H1 (cell line): ENCODE measurements around the gene HSD11B1L.

ENCODE experiments used
- BACH1 ChIP-seq: IDR thresholded peaks from 2 replicates; pipeline ENCODE4 v1.6.1; 2012; ENCODE audit warnings: low read length, improper control_type of control experiment
- CBX5 ChIP-seq: fragments of 300-800, 300-1000 bp; sonication (generic); IDR thresholded peaks from 2 replicates; pipeline ENCODE4 v1.7.1; 2016; ENCODE audit warnings: antibody characterized with exemption, low read length, low read depth
- CEBPB ChIP-seq: IDR thresholded peaks from 2 replicates; pipeline ENCODE4 v1.6.1; 2012; ENCODE audit warnings: low read depth, low read length
- EP300 ChIP-seq, 2 experiments: IDR thresholded peaks; 1 replicate in 1 of 2; 2 replicates in 1 of 2; pipeline ENCODE4 v1.6.1; 2011 to 2012; ENCODE audit warnings: low read depth in 2 of 2, low read length in 2 of 2, mild to moderate bottlenecking in 2 of 2, borderline replicate concordance in 1 of 2, inconsistent platforms in 1 of 2, moderate library complexity in 1 of 2
- POLR2A ChIP-seq, 2 experiments: IDR thresholded peaks; 1 replicate in 1 of 2; 2 replicates in 1 of 2; pipeline ENCODE4 v1.6.1; 2011; ENCODE audit warnings: low read depth in 2 of 2, low read length in 2 of 2, mild to moderate bottlenecking in 2 of 2; ENCODE audit errors: control extremely low read depth in 1 of 2
- POLR2AphosphoS5 ChIP-seq: IDR thresholded peaks from 2 replicates; pipeline ENCODE4 v1.6.1; 2011; ENCODE audit warnings: low read depth, low read length
- RAD21 ChIP-seq, 2 experiments: IDR thresholded peaks in 1 of 2; conservative IDR thresholded peaks in 1 of 2; 2 replicates each; pipeline ENCODE4 v1.6.1; 2011; ENCODE audit warnings: low read depth in 2 of 2, low read length in 2 of 2, improper control_type of control experiment in 1 of 2, inconsistent platforms in 1 of 2, mild to moderate bottlenecking in 1 of 2, moderate library complexity in 1 of 2
- RFX5 ChIP-seq: IDR thresholded peaks from 2 replicates; pipeline ENCODE4 v1.6.1; 2011; ENCODE audit warnings: low read depth, low read length, improper control_type of control experiment, borderline replicate concordance
- TAF1 ChIP-seq: IDR thresholded peaks from 2 replicates; pipeline ENCODE4 v1.6.1; 2011; ENCODE audit warnings: mild to moderate bottlenecking, low read depth, low read length
- ZNF274 ChIP-seq: IDR thresholded peaks from 2 replicates; pipeline ENCODE4 v1.7.0; 2012; ENCODE audit warnings: low read length, borderline replicate concordance; ENCODE audit errors: extremely low read depth
- TF ChIP-seq, protein P1 (sequence below): IDR thresholded peaks from 2 replicates; pipeline ENCODE4 v1.6.1; 2012; ENCODE audit warnings: inconsistent platforms
- TF ChIP-seq, protein P2 (sequence below), 3 experiments: IDR thresholded peaks; 1 replicate in 2 of 3; 2 replicates in 1 of 3; pipeline versions ENCODE4 v1.5.1 to v1.6.1; 2011; ENCODE audit warnings: low read length in 3 of 3, mild to moderate bottlenecking in 3 of 3, inconsistent platforms in 2 of 3, low read depth in 1 of 3, moderate library complexity in 1 of 3; ENCODE audit not compliant: insufficient read depth in 1 of 3; ENCODE audit errors: control extremely low read depth in 1 of 3
- TF ChIP-seq, protein P3 (sequence below): fragments of 300-600 bp; sonication (generic); IDR thresholded peaks from 2 replicates; pipeline ENCODE4 v1.7.1; 2012; ENCODE audit warnings: low read length, moderate library complexity, mild to moderate bottlenecking, inconsistent platforms; ENCODE audit not compliant: insufficient replicate concordance

DNA sequence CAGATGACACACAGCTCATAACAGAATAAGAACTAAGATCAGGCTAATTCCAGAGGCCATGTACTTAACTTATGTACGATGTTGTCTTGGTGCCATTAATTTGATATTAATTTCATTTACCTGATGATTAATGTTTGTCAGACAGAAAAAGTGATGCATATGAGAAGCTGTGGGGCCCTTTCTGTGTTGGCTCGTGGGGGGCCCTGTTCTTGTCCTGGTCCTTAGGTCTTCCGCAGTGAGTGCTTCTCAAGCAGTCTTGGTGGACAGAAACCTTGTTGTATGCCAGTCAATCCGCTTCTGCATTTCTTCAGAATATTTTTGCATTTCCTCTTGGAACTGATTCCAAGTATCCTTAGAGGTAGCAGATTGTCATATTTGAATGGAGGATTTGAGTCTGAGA is 37.8 kb upstream of the HSD11B1L start:
- TF ChIP-seq POLR2AphosphoS5: no peak
- TF ChIP-seq, protein P1, sequence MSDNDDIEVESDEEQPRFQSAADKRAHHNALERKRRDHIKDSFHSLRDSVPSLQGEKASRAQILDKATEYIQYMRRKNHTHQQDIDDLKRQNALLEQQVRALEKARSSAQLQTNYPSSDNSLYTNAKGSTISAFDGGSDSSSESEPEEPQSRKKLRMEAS: no peak
- TF ChIP-seq, protein P2, sequence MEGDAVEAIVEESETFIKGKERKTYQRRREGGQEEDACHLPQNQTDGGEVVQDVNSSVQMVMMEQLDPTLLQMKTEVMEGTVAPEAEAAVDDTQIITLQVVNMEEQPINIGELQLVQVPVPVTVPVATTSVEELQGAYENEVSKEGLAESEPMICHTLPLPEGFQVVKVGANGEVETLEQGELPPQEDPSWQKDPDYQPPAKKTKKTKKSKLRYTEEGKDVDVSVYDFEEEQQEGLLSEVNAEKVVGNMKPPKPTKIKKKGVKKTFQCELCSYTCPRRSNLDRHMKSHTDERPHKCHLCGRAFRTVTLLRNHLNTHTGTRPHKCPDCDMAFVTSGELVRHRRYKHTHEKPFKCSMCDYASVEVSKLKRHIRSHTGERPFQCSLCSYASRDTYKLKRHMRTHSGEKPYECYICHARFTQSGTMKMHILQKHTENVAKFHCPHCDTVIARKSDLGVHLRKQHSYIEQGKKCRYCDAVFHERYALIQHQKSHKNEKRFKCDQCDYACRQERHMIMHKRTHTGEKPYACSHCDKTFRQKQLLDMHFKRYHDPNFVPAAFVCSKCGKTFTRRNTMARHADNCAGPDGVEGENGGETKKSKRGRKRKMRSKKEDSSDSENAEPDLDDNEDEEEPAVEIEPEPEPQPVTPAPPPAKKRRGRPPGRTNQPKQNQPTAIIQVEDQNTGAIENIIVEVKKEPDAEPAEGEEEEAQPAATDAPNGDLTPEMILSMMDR (IDR thresholded peaks at IDR 0.05; ENCODE audit: control extremely low read depth in 1 of 3, insufficient read depth in 1 of 3, low read depth in 1 of 3, low read length in 3 of 3): no peak
- TF ChIP-seq, protein P3, sequence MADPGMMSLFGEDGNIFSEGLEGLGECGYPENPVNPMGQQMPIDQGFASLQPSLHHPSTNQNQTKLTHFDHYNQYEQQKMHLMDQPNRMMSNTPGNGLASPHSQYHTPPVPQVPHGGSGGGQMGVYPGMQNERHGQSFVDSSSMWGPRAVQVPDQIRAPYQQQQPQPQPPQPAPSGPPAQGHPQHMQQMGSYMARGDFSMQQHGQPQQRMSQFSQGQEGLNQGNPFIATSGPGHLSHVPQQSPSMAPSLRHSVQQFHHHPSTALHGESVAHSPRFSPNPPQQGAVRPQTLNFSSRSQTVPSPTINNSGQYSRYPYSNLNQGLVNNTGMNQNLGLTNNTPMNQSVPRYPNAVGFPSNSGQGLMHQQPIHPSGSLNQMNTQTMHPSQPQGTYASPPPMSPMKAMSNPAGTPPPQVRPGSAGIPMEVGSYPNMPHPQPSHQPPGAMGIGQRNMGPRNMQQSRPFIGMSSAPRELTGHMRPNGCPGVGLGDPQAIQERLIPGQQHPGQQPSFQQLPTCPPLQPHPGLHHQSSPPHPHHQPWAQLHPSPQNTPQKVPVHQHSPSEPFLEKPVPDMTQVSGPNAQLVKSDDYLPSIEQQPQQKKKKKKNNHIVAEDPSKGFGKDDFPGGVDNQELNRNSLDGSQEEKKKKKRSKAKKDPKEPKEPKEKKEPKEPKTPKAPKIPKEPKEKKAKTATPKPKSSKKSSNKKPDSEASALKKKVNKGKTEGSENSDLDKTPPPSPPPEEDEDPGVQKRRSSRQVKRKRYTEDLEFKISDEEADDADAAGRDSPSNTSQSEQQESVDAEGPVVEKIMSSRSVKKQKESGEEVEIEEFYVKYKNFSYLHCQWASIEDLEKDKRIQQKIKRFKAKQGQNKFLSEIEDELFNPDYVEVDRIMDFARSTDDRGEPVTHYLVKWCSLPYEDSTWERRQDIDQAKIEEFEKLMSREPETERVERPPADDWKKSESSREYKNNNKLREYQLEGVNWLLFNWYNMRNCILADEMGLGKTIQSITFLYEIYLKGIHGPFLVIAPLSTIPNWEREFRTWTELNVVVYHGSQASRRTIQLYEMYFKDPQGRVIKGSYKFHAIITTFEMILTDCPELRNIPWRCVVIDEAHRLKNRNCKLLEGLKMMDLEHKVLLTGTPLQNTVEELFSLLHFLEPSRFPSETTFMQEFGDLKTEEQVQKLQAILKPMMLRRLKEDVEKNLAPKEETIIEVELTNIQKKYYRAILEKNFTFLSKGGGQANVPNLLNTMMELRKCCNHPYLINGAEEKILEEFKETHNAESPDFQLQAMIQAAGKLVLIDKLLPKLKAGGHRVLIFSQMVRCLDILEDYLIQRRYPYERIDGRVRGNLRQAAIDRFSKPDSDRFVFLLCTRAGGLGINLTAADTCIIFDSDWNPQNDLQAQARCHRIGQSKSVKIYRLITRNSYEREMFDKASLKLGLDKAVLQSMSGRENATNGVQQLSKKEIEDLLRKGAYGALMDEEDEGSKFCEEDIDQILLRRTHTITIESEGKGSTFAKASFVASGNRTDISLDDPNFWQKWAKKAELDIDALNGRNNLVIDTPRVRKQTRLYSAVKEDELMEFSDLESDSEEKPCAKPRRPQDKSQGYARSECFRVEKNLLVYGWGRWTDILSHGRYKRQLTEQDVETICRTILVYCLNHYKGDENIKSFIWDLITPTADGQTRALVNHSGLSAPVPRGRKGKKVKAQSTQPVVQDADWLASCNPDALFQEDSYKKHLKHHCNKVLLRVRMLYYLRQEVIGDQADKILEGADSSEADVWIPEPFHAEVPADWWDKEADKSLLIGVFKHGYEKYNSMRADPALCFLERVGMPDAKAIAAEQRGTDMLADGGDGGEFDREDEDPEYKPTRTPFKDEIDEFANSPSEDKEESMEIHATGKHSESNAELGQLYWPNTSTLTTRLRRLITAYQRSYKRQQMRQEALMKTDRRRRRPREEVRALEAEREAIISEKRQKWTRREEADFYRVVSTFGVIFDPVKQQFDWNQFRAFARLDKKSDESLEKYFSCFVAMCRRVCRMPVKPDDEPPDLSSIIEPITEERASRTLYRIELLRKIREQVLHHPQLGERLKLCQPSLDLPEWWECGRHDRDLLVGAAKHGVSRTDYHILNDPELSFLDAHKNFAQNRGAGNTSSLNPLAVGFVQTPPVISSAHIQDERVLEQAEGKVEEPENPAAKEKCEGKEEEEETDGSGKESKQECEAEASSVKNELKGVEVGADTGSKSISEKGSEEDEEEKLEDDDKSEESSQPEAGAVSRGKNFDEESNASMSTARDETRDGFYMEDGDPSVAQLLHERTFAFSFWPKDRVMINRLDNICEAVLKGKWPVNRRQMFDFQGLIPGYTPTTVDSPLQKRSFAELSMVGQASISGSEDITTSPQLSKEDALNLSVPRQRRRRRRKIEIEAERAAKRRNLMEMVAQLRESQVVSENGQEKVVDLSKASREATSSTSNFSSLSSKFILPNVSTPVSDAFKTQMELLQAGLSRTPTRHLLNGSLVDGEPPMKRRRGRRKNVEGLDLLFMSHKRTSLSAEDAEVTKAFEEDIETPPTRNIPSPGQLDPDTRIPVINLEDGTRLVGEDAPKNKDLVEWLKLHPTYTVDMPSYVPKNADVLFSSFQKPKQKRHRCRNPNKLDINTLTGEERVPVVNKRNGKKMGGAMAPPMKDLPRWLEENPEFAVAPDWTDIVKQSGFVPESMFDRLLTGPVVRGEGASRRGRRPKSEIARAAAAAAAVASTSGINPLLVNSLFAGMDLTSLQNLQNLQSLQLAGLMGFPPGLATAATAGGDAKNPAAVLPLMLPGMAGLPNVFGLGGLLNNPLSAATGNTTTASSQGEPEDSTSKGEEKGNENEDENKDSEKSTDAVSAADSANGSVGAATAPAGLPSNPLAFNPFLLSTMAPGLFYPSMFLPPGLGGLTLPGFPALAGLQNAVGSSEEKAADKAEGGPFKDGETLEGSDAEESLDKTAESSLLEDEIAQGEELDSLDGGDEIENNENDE: no peak
- no peak for TF ChIP-seq CBX5
- TF ChIP-seq POLR2A (IDR thresholded peaks at IDR 0.05; ENCODE audit: control extremely low read depth in 1 of 2, low read depth in 2 of 2, low read length in 2 of 2): no peak
- TF ChIP-seq RFX5: no peak
- TF ChIP-seq ZNF274: no peak
- TF ChIP-seq EP300 (IDR thresholded peaks at IDR 0.05; ENCODE audit: borderline replicate concordance in 1 of 2, low read depth in 2 of 2, low read length in 2 of 2): no peak
- no peak for TF ChIP-seq CEBPB
- TF ChIP-seq BACH1: no peak
- no peak for TF ChIP-seq RAD21 (IDR thresholded peaks at IDR 0.05 in 1 of 2, conservative IDR thresholded peaks at IDR 0.05 in 1 of 2; ENCODE audit: low read depth in 2 of 2, low read length in 2 of 2)
- no peak for TF ChIP-seq TAF1
